Loucy (cell line): ENCODE data around the gene ABCC3.

Experiments used
- H2AFZ ChIP-seq: fragments of 200-600 bp; sonication (generic); 2 replicates; pipeline ENCODE4 v1.6.0; 2016; ENCODE audit warnings: antibody characterized with exemption, mild to moderate bottlenecking, low read length, moderate library complexity
- H3F3A ChIP-seq: fragments of 200-600 bp; 2 replicates; pipeline ENCODE4 v1.6.0; 2016; ENCODE audit warnings: antibody characterized with exemption, low read depth, mild to moderate bottlenecking
- H3K27me3 ChIP-seq: fragments of 200-600 bp; sonication (generic); 2 replicates; pipeline ENCODE4 v1.6.1; 2014; ENCODE audit warnings: low read length, mild to moderate bottlenecking; ENCODE audit not compliant: insufficient read depth, poor library complexity, severe bottlenecking
- H3K36me3 ChIP-seq: fragments of 200-600 bp; sonication (generic); 2 replicates; pipeline ENCODE4 v1.6.1; 2016; ENCODE audit warnings: low read length; ENCODE audit not compliant: insufficient read depth
- H3K4me1 ChIP-seq: fragments of 200-600 bp; sonication (generic); 2 replicates; pipeline ENCODE4 v1.5.1; 2014; ENCODE audit warnings: low read length, mild to moderate bottlenecking; ENCODE audit not compliant: insufficient read depth, poor library complexity, severe bottlenecking
- H3K4me2 ChIP-seq: fragments of 200-600 bp; sonication (generic); 2 replicates; pipeline ENCODE4 v1.6.0; 2014; ENCODE audit warnings: antibody characterized with exemption, low read length, low read depth, mild to moderate bottlenecking; ENCODE audit not compliant: poor library complexity, severe bottlenecking
- H3K4me3 ChIP-seq: fragments of 200-600 bp; sonication (generic); 2 replicates; pipeline ENCODE4 v1.5.1; 2014; ENCODE audit warnings: low read length, mild to moderate bottlenecking, mixed read lengths; ENCODE audit not compliant: poor library complexity, severe bottlenecking
- H3K79me2 ChIP-seq: fragments of 200-600 bp; sonication (generic); 2 replicates; pipeline ENCODE4 v1.6.1; 2014; ENCODE audit warnings: low read length; ENCODE audit not compliant: insufficient read depth
- H3K9ac ChIP-seq: fragments of 200-600 bp; sonication (generic); 2 replicates; pipeline ENCODE4 v1.6.0; 2014; ENCODE audit warnings: mild to moderate bottlenecking, low read depth, low read length, moderate library complexity; ENCODE audit not compliant: poor library complexity, severe bottlenecking
- H3K9me2 ChIP-seq: fragments of 200-600 bp; sonication (generic); replicated peaks from 2 replicates; pipeline ENCODE4 v1.6.1; 2016; ENCODE audit warnings: low read depth, low read length, mixed read lengths
- H3K9me3 ChIP-seq: fragments of 200-600 bp; sonication (generic); 2 replicates; pipeline ENCODE4 v1.6.1; 2014; ENCODE audit warnings: mild to moderate bottlenecking, antibody characterized with exemption, low read length, low read depth; ENCODE audit not compliant: insufficient read depth
- H4K20me1 ChIP-seq: fragments of 200-600 bp; sonication (generic); 2 replicates; pipeline ENCODE4 v1.6.0; 2014; ENCODE audit warnings: antibody characterized with exemption, low read length, mild to moderate bottlenecking; ENCODE audit not compliant: insufficient read depth, poor library complexity, severe bottlenecking
- CTCF ChIP-seq: fragments of 200-600 bp; sonication (generic); conservative IDR thresholded peaks from 2 replicates; pipeline ENCODE4 v1.5.1; 2014; ENCODE audit warnings: mild to moderate bottlenecking, antibody characterized with exemption, low read length
- EZH2phosphoT487 ChIP-seq: fragments of 200-600 bp; IDR thresholded peaks from 2 replicates; pipeline ENCODE4 v1.6.1; 2018; ENCODE audit warnings: antibody characterized with exemption, mild to moderate bottlenecking, moderate library complexity, borderline replicate concordance

The ABCC3 gene

DNA sequence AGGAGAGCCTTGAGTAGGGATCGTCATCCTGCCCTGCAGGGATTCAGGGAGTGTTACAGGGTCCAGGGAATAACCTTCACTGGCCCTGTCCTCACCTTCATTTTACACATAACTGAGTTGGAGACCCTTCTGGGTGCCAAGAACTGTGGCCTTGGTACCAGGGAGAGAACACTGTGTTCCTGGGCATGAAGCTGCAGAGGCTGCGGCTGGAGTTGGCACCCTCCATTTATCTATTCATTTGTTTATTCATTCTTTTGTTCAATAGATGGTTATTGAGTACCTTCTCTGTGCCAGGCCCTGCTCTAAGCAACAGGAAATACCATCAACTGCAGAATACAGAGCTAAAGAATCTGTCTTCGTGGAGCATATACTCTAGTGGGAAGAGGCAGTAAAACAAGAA lies 6.7 kb downstream of the ABCC3 start:
- TF ChIP-seq EZH2phosphoT487 (no peak), CTCF (no peak)
- H3F3A ChIP-seq = no peaks in the 10 kb centered on the region
- H3K79me2 ChIP-seq = no peaks in the 10 kb centered on the region
- no peaks in the 10 kb centered on the region for H4K20me1 ChIP-seq
- no peaks in the 10 kb centered on the region for H3K36me3 ChIP-seq
- no peaks in the 10 kb centered on the region for H3K27me3 ChIP-seq
- H3K4me2 ChIP-seq = no peak overlapping the region
- no peaks in the 10 kb centered on the region for H3K9me3 ChIP-seq
- H3K4me3 ChIP-seq = no peak overlapping the region
- H2AFZ ChIP-seq = no peak overlapping the region
- no peak overlapping the region for H3K9ac ChIP-seq
- H3K4me1 ChIP-seq = peaks cover 4% of the 10 kb centered on the region
- no peaks in the 10 kb centered on the region for H3K9me2 ChIP-seq

GRCh38 chr17:50642071-50642721 lies 7.5 kb downstream of the ABCC3 start:
- H3K9ac ChIP-seq = no peak overlapping the region
- H3K4me1 ChIP-seq = peaks cover 4% of the 10 kb centered on the region
- no peak overlapping the region for H3K4me2 ChIP-seq

DNA sequence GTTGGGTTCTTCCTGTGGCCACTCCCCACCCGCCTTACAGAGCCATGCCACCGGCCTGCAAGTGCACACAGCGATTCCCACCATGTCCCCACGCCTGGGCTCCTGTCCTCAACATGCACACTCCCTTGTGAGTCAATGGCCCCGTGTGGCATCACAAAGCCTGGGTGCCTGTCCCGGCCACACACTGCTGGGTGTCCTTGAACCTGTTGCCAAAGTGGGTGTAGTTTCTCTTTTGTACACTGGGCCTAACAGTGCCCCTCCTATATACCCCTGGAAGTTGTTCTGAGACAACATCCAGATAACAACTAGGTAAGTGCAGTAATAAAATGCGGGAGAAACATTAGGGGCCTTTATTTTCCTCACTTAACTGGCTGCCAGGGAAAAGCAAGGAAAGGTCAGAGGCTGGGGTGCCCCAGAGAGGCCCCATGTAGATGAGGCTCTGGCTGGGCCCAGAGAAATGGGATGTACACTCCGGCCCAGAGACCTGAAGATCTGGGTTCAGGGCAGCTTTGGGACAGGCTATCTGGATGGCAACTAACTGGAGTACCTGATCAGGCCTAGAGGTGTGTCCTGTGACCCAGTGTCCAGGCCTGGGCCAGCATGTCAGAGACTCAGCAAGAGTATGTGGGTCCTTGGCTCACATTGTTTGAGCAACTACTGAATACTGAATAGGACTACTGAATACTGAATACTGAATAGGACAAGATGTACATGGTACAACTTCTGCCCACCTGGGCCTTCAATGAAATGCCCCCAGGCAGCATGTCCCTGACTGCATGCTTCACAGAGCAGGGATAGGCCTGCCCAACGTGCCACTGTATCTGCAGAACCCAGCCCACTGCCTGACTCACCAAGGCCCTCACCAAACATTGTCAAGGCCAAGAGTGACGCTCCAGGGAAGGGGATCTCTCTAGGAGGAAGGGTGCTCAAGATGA lies 8.3 kb downstream of the ABCC3 start:
- Histone ChIP-seq H3K36me3 (no peaks in the 10 kb centered on the region), H3K4me3 (no peak overlapping the region), H3K79me2 (no peaks in the 10 kb centered on the region), H3F3A (no peaks in the 10 kb centered on the region), H3K9me2 (no peaks in the 10 kb centered on the region), H3K27me3 (no peaks in the 10 kb centered on the region), H3K4me2 (no peak overlapping the region), H3K9me3 (no peaks in the 10 kb centered on the region), H3K9ac (no peak overlapping the region), H2AFZ (no peak overlapping the region), H3K4me1 (peaks cover 4% of the 10 kb centered on the region), H4K20me1 (no peaks in the 10 kb centered on the region)
- TF ChIP-seq CTCF = no peak
- TF ChIP-seq EZH2phosphoT487 = no peak

More at GRCh38 chr17:50642071-50642721, 7.5 kb downstream of the ABCC3 start:
- H3F3A ChIP-seq = no peaks in the 10 kb centered on the region
- no peaks in the 10 kb centered on the region for H3K9me3 ChIP-seq
- no peak overlapping the region for H2AFZ ChIP-seq
- H3K4me3 ChIP-seq = no peak overlapping the region
- no peaks in the 10 kb centered on the region for H3K79me2 ChIP-seq
- H4K20me1 ChIP-seq = no peaks in the 10 kb centered on the region
- H3K36me3 ChIP-seq = no peaks in the 10 kb centered on the region
- no peak for TF ChIP-seq EZH2phosphoT487
- no peak for TF ChIP-seq CTCF
- H3K9me2 ChIP-seq = no peaks in the 10 kb centered on the region
- no peaks in the 10 kb centered on the region for H3K27me3 ChIP-seq
